NCI-H1092 treated with DMSO at 0.1 percent for 48 hours (cell line): ENCODE results near the gene DNAJA3.

Experiments used
- DNase-seq: peaks from one replicate; lab custom pipeline; 2025; lab: John Stamatoyannopoulos, UW

Gene DNAJA3

DNA sequence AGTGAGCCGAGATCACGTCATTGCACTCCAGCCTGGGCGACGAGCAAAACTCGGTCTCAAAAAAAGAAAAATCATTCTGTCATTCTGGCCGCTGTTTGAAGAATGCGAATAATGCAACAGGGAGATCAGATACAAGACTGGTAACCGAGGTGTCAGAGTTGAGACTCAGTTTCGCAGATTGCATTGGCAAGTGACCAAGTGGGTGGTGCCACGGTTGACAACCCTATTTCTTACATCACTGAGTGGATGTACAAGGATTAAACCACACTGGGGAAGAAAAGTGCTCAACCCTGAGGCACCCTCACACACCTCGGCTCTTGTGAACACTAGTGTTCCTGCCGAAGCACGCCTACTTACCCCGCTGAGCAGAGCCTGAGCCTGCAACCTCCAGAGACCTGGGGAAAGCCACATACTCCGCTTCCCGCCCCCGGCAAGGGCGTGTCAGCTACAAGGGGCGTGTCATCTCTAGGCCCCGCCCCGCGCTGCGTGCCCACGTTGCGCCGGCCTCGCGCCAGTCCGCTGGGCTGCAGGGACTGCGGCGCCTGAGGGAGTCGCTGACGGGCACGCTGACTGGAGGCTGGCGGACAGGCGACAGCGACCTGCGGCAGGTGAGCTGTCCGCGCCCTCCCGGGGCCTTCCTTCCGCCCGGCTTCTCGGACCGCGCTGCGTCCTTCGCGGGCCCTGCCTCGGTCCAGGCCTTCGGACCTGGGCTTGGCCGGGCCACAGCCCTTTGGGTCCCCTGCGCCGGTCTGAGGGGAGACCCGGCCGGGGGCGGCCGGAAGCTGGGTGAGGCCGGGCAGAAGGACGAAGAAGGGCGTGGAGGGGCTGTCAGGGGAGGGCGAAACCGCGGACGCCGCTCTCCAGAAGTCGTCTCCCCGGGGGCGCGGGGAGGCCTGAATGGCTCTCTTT lies 50.5 kb downstream of the DNAJA3 start, which contains the start of gene HMOX2:
HMOX2 (plus strand) TSS at position 519 of the 909 bp plus-strand sequence. CDS start 29,127 bp downstream, outside the sequence.
- DNase-seq: peak; percentile 87

DNA sequence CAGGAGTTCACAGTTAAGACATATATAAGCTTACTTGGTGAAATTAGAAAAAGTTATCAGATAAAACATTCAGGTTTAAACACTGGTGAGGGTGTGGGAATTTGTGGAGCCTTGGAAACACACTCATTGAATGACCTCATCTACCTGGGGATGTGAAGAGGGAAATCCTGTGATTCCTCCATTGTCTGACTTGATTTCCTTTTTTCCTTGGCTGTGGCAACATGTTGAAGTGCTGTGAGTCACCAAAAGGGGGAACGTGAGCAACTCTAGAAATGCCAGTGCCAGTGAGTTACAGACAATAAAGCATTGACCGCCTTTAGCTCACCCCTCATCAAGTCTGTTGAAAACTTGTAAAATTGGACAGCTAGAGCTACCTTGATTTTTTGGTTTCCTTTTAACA lies 52.3 kb downstream of the DNAJA3 start:
- no peak for DNase-seq

DNA sequence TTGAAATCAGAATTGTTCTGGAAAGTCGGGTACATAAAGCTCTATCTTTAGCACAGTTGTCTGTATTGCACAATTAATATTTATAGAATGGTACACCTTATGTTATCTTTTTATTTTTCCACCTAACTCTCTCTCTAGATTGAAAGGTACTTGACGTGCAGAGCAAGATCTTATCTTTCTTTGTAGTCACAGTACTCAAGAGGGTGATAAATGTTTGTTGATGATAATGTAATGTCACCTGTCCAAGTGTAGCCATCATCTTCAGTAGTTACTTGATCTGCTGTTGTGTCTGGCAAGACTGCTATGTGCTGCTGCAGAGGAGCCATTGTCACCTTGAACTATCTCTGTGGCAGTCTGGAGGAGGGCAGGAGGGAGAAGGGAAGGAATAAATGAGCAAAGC lies 55.9 kb downstream of the DNAJA3 start:
- no peak for DNase-seq

DNA sequence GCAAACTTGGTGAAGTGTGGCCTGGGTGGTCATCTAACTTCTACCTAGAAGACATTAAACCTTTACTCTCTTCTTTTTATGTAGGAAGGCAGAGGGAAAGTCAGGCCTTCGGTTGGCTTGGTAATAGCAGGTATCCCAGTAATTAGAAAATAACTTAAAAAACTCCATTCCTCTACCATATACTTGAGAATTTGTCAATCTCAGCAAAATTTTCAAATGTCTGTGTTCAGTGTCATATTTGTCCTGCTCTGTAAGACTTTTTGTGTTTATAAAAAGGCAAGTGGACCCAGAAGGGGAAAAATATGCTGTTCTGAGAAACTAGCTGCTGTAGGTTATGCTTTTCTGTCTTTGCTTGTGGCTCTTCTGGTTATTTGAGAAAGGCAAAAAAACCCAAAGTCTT lies 56.3 kb downstream of the DNAJA3 start:
- no peak for DNase-seq

DNA sequence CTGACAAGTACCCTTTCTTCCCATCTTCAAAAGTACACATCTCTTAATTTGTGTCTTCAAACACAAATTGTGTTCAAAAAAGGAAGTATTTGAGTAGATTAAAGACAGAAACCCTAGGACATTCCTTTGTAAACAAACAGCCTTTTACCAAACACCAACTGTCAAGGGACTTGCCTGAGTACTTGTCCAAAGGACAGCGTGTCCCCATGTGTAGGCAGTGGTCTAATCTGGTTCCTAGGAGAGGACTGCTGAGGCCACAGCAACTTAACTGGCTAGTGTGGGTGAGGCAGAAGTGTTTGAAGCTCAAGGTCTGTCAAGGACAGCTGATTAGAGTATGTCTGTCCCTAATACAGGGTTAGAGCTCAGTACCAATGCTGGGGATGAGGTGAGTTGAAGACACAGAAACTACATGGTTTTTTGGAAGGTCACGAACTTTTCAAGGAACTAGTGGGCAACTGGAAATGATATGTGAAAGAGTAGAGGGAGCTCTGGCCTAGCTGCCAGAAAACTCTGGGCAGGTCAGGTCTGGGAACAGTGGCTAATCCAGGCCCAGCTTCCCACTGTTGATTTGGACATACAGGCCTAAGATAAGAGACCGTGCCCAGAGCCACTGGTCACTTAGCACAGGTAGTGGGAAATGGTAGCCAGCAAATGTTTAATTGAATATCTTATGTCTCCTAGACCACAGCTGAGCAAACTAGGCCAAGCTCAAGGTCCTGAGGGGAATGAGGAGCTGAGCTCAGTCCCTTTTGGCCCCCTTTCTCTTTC lies 60.6 kb downstream of the DNAJA3 start:
- no peak for DNase-seq

DNA sequence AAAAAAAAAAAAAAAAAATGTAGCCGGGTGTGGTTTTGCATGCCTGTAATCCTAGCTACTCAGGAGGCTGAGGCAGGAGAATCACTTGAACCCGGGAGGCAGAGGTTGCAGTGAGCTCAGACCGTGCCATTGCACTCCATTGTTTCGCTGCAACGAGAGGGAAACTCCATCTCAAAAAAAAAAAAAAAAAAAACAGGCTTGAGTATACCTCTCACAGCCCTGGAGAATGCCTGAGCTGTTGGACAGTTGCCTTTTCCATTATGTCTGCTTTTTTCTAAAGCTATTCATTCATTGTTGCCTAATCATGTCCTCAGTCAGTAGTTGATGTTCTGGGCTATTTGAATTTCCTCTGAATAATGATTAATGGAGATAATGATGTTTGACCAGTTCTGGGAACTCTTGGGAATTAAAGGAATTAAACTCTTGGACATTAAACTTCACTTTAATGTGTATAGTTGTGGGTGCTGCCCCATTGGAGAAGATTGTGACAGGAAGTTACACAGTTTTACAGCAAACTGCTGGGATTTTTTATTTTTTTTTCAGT lies 62.4 kb downstream of the DNAJA3 start:
- DNase-seq: no peak

DNA sequence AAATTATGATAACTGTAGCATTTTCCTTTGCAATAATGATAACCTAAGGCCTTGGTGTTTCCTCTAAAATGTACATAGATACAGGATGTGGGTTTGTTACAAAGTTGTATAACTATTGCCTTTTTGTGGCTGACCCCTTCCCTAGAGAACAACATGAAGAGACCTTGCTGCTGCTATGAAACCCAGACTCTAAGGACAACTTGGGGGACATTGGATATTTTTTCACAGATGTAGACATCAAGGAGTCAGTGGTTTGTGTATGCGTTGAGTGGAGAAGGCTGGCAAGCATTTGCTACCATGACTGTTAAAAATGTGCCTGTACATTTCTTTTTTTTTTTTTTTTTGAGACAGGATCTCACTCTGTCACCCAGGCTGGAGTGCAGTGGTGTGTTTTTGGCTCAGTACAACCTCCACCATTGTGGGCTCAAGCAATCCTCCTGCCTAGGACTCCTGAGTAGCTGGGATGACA lies 62.9 kb downstream of the DNAJA3 start:
- no peak for DNase-seq

DNA sequence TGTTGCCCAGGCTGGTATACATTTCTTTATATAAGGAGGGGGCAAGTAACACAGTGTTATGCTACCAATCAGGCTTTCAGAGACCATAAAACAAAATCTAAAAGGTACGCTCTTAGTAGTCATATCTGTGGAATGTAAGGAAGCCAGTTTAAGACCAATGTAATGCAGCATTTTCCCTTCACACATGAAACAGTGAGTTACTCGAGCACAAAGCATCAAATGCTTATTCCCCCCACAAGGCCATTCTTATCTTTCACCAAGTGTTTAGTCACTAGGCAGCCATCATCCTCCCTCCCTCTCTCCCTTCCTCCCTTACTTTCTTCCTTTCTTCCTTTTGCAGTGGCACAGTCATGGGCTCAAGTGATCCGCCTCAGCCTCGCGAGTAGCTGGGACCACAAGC lies 63.4 kb downstream of the DNAJA3 start:
- DNase-seq: no peak

DNA sequence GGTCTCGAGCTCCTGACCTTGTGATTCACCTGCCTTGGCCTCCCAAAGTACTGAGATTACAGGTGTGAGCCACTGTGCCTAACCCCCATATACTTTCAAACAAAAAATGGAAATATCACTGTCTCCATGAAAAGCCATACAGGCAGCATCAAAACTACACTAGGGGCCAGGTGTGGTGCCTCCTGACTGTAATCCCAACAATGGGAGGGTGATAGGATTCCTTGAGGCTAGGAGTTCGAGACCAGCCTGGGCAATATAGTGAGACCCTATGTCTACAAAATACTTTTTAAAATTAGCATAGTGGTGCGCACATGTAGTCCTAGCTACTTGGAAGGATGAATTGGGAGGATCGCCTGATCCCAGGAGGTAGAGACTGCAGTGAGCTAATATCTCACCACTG lies 66.2 kb downstream of the DNAJA3 start:
- no peak for DNase-seq

DNA sequence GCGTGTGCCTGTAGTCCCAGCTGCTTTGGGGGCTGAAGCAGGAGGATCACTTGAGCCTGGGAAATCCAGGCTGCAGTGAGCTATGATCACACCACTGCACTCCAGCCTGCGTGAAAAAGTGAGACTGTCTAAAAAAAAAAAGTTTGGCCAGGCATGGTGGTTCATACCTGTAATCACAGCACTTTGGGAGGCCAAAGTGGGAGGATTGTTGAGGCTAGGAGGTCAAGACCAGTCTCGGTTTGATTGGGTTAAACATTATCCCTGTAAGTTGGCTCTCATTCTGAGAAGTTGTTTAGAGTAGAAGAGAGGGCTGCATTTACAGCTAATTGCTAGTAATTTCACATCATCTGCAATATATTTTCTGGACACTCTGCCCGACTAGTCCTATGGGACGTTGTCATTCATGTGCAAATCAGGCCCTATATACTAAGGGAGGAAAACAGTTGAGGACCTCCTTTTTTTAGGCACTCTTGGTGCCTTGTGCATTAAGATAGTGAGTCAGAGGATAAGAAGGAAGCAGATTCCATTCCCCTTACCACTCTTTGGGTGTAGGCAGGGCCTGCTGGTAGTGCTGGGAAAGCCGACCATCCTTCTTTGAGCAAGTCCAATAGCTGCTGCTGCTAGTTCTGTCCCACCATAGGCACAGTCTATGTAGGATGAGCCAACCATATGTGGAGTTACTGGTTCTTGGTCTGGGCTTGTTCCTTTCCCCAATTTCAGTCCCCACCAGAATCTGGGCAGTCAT lies 69.2 kb downstream of the DNAJA3 start:
- DNase-seq: no peak

DNA sequence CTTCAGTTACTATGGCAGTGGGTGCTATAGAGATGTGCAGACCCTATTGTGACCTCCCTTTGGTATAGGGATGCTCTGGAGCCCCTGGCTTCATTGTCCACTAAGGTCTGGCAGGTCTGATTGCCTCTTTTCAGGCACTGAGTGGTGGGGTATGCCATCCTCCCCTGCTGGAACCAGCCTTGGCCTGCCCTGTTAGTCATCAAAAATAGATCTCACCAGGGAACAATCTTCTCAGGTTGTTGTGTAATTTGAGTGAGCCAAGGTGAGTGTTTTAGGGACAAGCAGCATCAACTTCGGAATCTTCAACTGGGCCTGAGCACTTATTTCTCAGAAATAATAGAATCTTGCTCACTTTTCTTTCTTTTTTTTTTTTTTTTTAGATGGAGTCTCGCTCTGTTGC lies 70.1 kb downstream of the DNAJA3 start:
- DNase-seq: no peak

DNA sequence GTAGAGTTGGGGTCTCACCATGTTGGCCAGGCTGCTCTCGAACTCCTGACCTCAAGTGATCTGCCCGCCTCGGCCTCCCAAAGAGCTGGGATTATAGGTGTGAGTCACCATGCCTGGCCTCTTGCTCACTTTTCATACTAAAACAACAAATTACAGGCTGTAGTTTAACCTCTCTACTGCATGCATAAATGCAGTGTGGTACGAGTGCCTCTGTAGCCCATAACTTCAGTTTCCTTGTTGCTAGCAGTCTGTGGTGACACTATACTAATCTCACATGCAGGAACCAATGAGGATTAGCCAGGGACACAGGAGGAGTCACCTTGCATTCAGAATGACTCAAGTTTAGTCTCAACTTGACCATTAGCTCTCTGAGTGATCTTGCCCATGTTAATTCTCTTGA lies 70.6 kb downstream of the DNAJA3 start:
- no peak for DNase-seq

DNA sequence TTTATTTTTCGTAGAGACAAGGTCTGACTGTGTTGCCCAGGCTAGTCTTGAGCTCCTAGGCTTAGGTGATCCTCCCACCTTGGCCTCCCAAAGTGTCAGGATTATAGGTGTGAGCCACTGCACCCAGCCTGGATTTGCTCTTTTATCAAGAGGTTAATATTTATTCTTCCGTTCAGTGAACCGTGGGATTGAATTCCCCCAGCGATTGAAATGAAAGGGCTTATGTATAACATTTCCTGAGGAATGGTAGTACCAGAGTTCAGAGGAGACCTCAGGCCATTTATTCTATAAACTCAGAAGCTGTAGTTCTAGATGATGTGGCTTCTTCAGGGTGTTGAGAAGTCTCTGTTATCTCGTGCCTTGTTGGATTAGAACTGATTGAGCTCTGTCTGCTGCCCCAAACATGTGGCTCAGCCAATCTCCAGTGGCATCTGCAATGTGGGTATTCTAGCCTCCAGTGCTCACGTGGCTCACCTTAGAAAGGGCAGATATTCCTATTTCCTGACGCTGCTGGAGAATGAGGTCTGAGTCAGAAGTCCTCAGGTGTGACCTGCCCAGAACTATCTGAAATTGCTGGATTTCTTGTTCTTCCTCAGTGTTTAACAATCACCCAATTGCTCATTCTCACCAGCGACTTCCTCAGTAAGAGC lies 73.0 kb downstream of the DNAJA3 start:
- no peak for DNase-seq

DNA sequence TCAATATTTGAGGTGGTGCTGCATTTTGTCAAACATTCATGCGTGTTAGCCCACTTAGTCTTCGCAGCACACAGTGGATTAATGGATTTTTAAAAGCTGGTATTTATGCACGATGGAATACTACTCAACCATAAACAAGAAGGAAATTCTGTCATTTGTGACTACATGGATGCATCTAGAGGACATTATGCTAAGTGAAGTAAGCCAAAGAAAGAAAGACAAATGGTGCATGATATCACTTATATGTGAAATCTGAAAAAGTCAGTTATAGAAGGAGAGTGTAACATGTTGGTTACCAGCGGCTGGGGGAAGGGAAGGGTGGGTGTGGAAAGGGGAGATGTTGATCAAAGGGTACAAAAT lies 73.5 kb downstream of the DNAJA3 start:
- DNase-seq: no peak

DNA sequence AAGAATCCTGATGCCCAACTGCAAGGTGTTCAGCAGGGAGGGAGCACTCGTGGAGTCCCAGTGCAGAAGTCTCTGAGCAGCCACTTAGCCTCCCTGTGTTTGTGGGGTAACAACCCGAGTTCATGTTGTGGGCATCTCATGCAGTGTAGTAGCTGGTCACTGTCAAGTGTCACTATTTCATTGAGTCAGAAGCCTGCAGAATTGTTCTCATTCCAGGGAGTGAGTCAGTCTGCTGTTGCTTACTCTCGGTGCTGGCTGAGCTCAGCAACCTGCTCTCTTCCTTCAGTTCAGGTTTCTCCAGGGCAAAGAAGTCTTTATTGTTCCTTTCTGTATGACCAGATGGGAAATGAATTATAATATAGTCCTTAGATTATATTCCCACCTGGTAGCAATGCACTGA lies 74.6 kb downstream of the DNAJA3 start:
- DNase-seq: no peak

DNA sequence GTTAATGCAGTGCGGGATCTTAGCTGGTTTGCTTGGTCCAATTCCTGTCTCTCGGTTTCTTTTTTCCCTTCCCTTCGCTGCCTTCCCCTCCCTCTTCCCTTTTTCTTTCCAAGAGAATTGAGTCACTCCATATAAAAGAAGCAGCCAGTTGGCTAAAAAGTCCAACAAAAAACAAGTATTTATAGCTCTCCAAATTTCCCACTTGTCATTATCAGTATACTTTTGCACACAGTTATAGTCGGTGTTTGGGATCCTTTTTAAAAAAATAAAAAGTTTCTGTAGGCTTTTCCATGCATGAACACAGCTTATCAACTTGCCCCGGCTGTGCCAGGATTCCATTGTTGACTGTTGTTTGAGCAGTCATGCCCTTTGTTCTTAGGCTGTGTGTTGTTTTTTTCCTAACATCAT lies 75.4 kb downstream of the DNAJA3 start:
- DNase-seq: no peak

DNA sequence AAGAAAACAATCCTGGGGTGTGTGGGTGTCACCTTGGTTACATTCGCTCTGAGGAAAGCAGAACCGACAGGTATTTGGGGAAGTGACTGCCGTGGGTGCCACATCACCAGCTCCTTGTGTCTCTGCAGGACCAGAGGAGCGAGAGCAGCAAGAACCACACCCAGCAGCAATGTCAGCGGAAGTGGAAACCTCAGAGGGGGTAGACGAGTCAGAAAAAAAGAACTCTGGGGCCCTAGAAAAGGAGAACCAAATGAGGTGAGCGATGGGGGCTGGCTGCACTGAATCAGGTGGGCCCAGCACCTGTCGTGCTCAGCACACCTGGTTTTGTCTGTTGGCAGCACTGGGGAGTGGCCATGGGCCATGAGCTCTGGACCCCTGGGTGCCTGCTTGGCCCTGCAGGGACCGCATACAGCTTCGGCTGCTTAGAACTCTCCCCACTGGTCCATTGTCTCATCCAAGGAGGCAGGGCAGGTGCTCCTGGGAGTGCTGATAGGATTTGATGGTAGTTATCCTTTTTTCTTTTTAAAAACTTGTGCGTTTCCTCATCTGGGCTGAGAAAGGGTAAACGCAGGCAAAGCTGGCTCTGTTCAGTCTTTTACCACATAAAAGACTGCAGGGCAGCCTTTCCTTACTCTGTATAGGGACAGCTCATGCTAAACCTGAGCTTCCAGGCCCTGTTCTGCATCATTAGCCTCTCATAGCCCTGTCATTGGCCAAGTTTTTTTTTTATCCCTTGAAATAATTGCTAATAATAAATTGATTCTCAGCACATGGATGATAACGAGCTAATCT lies 79.9 kb downstream of the DNAJA3 start:
- DNase-seq: no peak
